BLaER1 (cell line): ENCODE data around the gene LDB2.

Experiments used
- H3K27ac ChIP-seq: shearing (Covaris generic); formaldehyde crosslinking; 2 replicates; pipeline ENCODE4 v1.8.1; 2022
- H3K27me3 ChIP-seq: shearing (Covaris generic); formaldehyde crosslinking; 2 replicates; pipeline ENCODE4 v1.8.1; 2022
- H3K36me3 ChIP-seq: shearing (Covaris generic); formaldehyde crosslinking; 2 replicates; pipeline ENCODE4 v1.8.1; 2022
- H3K4me1 ChIP-seq: shearing (Covaris generic); formaldehyde crosslinking; 2 replicates; pipeline ENCODE4 v1.8.1; 2022
- H3K4me2 ChIP-seq: shearing (Covaris generic); formaldehyde crosslinking; 2 replicates; pipeline ENCODE4 v1.8.1; 2022
- H3K4me3 ChIP-seq: shearing (Covaris generic); formaldehyde crosslinking; 2 replicates; pipeline ENCODE4 v1.8.1; 2022
- H3K9ac ChIP-seq: shearing (Covaris generic); formaldehyde crosslinking; 2 replicates; pipeline ENCODE4 v1.8.1; 2022
- H3K9me3 ChIP-seq: shearing (Covaris generic); formaldehyde crosslinking; 2 replicates; pipeline ENCODE4 v1.8.1; 2022
- H4K20me1 ChIP-seq: shearing (Covaris generic); formaldehyde crosslinking; 2 replicates; pipeline ENCODE4 v1.8.1; 2022
- Cebpa-rat ChIP-seq: shearing (Covaris generic); IDR thresholded peaks from 2 replicates; pipeline ENCODE4 v1.8.1; 2022

LDB2 gene

DNA sequence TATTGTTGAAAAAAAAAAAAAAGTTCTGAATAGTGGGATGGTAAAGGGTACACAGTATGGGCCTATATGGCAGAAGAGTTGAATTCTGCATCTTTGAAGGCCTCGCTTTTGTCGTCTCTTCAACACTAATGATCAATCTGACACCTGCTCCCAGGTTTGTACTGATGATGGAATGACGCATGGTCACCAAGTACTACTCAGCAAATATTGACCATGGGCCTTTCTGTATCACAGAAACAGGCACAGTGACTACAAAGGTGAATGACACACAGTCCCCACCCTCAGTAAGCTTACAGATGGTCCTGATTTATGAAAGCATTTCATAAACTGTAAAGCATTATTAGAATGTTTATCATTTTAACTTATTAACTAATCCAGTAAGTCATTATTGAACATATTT, 152.6 kb downstream of the LDB2 start:
- Histone ChIP-seq H3K4me1 (no peaks in the 10 kb centered on the region), H3K27ac (no peak overlapping the region), H3K9me3 (no peaks in the 10 kb centered on the region), H3K4me2 (no peak overlapping the region), H4K20me1 (no peaks in the 10 kb centered on the region), H3K4me3 (no peak overlapping the region), H3K27me3 (no peaks in the 10 kb centered on the region), H3K9ac (no peak overlapping the region), H3K36me3 (no peaks in the 10 kb centered on the region)
- no peak for TF ChIP-seq Cebpa-rat

DNA sequence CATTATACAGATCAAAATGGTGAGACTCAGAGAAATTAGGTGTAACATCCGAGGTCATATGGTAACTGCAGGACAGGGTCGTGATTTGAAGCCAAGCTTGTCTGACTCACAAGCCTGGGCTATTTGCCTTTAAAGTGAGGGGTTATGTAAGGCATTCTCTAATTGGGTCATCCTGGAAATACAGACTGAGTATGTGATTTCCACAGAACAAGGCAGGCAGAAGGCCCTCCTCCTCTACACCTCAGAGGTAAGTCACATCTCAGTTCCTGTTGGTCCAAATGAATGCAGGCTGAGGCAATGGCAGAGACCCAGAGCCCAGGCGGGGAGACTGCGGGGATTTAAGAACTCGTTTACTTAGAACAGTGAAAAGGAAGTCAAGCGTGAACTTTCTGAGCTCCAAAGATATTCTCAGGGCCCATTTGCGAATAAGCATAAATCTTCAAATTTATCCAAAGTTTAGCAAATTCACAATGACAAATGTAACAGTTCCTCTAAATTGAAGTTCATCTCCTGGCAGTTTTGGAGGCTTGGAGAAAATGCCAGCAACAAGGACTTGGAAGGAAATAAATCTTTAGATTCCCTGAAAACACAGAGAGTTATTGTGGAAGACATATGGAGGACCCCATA, 153.3 kb downstream of the LDB2 start:
- Histone ChIP-seq H3K36me3 (no peaks in the 10 kb centered on the region), H3K4me1 (no peaks in the 10 kb centered on the region), H3K27me3 (no peaks in the 10 kb centered on the region), H3K4me3 (no peak overlapping the region), H3K4me2 (no peak overlapping the region), H4K20me1 (no peaks in the 10 kb centered on the region), H3K27ac (no peak overlapping the region), H3K9ac (no peak overlapping the region), H3K9me3 (no peaks in the 10 kb centered on the region)
- TF ChIP-seq Cebpa-rat: no peak

DNA sequence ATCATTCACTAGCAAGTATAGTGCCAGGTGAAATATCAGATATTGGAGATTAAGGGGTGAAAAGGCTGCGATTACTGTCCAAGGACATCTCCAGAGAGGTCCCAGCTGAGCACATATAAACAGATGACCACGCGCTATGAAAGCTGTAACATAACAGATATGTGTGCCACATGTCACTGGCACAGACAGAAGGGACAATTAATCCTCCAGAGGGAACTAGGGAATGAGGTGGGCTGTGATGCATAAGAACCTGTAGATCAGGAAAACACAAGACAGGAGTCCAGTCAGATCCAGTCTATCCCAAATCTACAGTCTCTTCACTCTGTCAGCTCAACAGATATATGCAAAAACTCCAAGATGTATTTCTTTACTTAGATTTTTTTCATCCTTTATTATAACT, 157.2 kb downstream of the LDB2 start:
- no peak overlapping the region for H3K27ac ChIP-seq
- no peak overlapping the region for H3K4me3 ChIP-seq

DNA sequence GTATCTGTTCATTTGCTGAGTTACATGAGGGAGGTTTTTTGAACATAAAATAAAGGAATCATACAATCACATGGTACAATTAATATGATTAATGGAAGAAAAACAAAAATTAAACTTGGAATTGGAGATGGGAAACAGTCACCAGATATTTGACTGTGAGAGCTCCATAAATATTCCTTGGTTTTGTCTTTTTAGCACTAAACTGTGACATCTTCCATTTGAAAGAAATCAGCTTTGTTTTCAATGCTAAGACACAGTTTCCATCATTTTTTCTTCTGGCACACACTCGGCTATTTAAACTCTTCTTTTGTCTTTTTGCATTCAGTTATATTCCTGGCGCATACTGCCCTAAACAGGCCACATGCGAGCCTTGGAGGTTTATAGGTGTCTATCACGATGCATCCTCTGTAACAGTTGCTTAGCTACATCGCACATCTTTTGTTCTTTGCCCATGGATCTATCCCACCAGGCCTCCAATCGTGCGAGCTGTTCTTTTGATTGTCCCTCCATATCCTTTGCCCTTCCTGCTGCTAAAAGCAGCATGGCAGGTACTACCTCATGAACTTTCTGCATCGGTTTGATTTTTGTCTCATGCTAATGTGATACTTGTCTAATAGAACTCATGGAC, 158.3 kb downstream of the LDB2 start:
- Histone ChIP-seq H3K9me3 (no peaks in the 10 kb centered on the region), H3K27ac (no peak overlapping the region), H3K36me3 (no peaks in the 10 kb centered on the region), H3K4me2 (no peak overlapping the region), H4K20me1 (no peaks in the 10 kb centered on the region), H3K27me3 (no peaks in the 10 kb centered on the region), H3K9ac (no peak overlapping the region), H3K4me1 (no peaks in the 10 kb centered on the region), H3K4me3 (no peak overlapping the region)
- TF ChIP-seq Cebpa-rat: no peak

More for the DNA sequence above, 157.2 kb downstream of the LDB2 start:
- Histone ChIP-seq H4K20me1 (no peaks in the 10 kb centered on the region), H3K36me3 (no peaks in the 10 kb centered on the region), H3K9ac (no peak overlapping the region), H3K4me2 (no peak overlapping the region), H3K27me3 (no peaks in the 10 kb centered on the region), H3K4me1 (no peaks in the 10 kb centered on the region), H3K9me3 (no peaks in the 10 kb centered on the region)
- no peak for TF ChIP-seq Cebpa-rat

DNA sequence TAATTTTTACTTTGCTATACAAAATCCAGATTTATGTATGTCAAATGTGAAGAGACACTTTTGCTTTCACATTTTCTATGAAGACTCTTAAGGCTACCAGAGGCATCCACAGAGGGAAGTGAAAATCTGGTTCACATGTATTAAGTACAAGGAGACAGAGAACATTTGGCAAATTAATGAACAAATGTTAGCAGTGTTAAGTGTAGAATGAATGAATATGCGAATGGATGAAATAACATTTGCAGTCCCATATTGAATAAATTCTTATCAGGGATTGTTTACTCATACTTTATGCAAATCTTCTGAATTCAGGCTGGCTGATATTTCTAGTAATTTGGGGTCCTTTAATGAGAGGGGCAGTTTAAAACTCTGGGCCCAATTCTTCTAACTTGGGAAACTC, 159.9 kb downstream of the LDB2 start:
- Histone ChIP-seq H3K4me3 (no peak overlapping the region), H4K20me1 (no peaks in the 10 kb centered on the region), H3K9me3 (no peaks in the 10 kb centered on the region), H3K27ac (no peak overlapping the region), H3K36me3 (no peaks in the 10 kb centered on the region), H3K4me2 (no peak overlapping the region), H3K27me3 (no peaks in the 10 kb centered on the region), H3K4me1 (no peaks in the 10 kb centered on the region), H3K9ac (no peak overlapping the region)
- TF ChIP-seq Cebpa-rat: no peak

DNA sequence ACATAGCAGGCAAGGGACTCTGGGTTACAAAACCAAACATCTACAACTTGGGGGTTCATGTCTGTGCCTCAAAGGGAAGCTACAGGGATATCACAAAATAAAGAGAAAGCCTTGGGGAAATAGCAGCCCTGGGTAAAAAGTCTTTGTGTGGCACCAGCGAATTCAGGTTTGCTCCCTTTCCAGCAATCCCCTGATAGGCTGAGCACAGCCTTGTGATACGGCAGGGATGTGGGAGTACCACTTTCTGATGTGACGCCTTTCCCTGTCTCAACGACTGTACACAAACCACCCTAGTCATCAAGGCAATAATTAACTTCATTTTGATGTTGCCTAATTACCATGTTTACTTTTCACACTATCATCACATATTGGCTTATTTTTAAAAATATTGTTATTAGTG, 164.9 kb downstream of the LDB2 start:
- H3K4me1 ChIP-seq: no peaks in the 10 kb centered on the region
- no peaks in the 10 kb centered on the region for H4K20me1 ChIP-seq
- no peaks in the 10 kb centered on the region for H3K9me3 ChIP-seq
- H3K27me3 ChIP-seq: no peaks in the 10 kb centered on the region
- no peaks in the 10 kb centered on the region for H3K36me3 ChIP-seq
- H3K9ac ChIP-seq: no peak overlapping the region
- H3K27ac ChIP-seq: no peak overlapping the region
- H3K4me3 ChIP-seq: no peak overlapping the region
- H3K4me2 ChIP-seq: no peak overlapping the region
- TF ChIP-seq Cebpa-rat: no peak

DNA sequence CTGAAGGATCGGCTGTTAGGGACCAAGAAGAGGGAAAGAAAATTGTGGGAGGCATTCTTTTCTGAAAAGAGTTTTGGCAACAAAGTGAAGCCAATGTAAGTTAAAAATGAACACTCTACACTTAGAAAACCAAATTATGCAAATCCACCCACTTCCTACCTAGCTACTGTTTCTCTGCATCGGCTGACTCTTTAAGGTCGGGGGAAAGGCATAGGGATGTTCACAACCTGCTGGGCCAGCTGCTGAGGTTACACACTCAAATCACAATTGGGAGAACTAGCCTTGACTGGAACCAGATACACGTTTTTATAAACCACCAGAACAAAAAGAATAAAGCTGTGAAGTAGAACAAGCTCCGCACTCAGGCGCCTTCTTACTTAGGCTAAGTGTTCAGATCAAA, 165.7 kb downstream of the LDB2 start:
- Histone ChIP-seq H3K4me1 (no peaks in the 10 kb centered on the region), H3K36me3 (no peaks in the 10 kb centered on the region), H3K27ac (no peak overlapping the region), H3K9me3 (no peaks in the 10 kb centered on the region), H3K9ac (no peak overlapping the region), H3K27me3 (no peaks in the 10 kb centered on the region), H3K4me3 (no peak overlapping the region), H3K4me2 (no peak overlapping the region), H4K20me1 (no peaks in the 10 kb centered on the region)
- no peak for TF ChIP-seq Cebpa-rat

DNA sequence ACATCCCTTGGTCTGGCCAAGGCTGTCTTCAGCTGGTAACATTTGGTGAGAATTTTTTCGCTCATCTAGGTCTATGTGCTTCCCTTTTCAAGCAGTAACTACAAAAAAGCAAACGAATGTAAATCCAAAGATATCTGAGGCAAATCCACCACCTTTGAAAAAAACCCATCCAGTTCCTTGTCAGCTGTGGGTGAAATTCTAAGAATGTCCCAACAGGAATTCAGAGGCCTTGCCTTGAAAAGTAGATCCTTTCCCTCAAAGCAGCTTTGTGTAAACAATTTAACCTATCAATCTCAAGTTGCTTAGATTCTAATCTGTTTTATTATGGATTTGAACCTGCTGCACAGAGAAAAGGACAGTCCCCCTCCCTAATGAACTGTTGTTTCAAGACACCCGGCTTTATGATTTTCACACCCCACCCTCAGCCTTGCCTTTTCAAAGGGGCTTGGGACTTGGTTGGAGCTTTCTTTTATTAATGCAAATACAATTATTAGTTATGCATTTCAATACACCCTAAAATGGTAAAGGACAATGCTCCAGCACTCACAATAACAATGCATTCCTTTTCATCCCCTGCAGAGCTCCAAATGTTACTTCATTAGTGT, 166.6 kb downstream of the LDB2 start:
- H3K27ac ChIP-seq: no peak overlapping the region
- no peaks in the 10 kb centered on the region for H3K9me3 ChIP-seq
- TF ChIP-seq Cebpa-rat: no peak
- no peaks in the 10 kb centered on the region for H3K36me3 ChIP-seq
- H3K27me3 ChIP-seq: no peaks in the 10 kb centered on the region
- no peak overlapping the region for H3K4me3 ChIP-seq
- H4K20me1 ChIP-seq: no peaks in the 10 kb centered on the region
- H3K4me1 ChIP-seq: no peaks in the 10 kb centered on the region
- H3K9ac ChIP-seq: no peak overlapping the region
- H3K4me2 ChIP-seq: no peak overlapping the region

DNA sequence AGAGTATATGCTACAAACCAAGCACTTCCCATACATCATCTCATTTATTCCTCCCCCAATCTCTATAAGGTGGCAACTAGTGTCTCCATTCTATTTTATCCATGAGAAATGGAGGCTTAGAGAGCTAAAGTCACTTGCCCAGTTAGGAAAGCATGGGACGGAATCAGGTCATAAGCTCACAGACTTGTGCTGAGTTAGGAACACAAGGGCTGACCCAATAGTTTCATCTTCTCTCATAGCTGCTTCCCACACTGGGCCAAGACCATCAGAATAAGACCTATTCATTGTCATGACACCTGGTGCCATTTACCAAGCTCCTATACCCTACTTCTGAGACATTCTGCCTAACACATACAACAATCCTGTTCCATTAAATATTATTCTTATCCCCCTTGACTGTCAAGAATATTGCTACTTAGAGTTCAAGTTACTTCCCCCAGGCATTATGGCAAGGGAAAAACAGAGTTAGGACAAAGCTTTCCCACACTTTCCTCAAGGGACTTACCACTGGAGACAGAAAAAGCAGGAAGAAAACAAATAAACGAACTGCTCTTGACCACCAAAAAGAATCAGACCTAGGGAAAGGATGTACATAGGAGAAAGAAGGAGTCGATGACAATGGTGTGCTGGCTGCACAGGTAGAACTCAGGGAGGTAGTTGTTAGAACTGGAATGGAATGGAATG, 167.8 kb downstream of the LDB2 start:
- H3K9ac ChIP-seq: no peak overlapping the region

DNA sequence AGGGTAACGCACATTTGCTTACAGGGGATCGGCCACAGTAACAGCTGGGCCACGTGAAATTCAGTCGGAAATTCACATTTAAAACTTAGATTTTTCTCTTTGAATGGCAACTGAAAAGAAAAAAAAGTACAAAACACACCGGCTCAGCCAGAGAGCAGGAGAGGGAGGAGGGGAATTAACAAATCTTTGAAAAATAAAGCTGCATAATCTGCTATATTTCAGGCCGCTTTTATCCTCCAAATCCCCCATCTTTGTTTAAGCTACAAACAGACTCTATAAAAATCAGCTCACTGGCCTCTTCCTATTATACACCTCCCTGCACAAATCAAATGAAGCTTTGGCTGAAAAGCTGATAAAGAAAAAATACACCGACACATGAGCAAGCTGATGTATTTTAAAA, 169.1 kb downstream of the LDB2 start:
- Histone ChIP-seq H3K4me3 (no peak overlapping the region), H3K9ac (no peak overlapping the region), H3K4me2 (no peak overlapping the region), H3K36me3 (no peaks in the 10 kb centered on the region), H3K4me1 (no peaks in the 10 kb centered on the region), H3K27ac (no peak overlapping the region), H3K9me3 (peaks cover 4% of the 10 kb centered on the region; the same call in 1 of the 2 replicates), H3K27me3 (no peaks in the 10 kb centered on the region), H4K20me1 (no peaks in the 10 kb centered on the region)
- TF ChIP-seq Cebpa-rat: no peak

More for the DNA sequence above, 167.8 kb downstream of the LDB2 start:
- H3K4me3 ChIP-seq: no peak overlapping the region
- H4K20me1 ChIP-seq: no peaks in the 10 kb centered on the region
- H3K36me3 ChIP-seq: no peaks in the 10 kb centered on the region
- no peaks in the 10 kb centered on the region for H3K9me3 ChIP-seq
- H3K4me2 ChIP-seq: no peak overlapping the region
- no peaks in the 10 kb centered on the region for H3K4me1 ChIP-seq
- no peak overlapping the region for H3K27ac ChIP-seq
- H3K27me3 ChIP-seq: no peaks in the 10 kb centered on the region
- TF ChIP-seq Cebpa-rat: no peak
